Uterus (tissue), 2 donors: ENCODE measurements around the gene KMT2E.

ENCODE experiments used
- POLR2A ChIP-seq, 2 donors: fragments of 450-650 bp; IDR thresholded peaks; one replicate each; pipeline ENCODE4 v1.6.1; 2016; ENCODE audit warnings: antibody characterized with exemption in 2 of 2, mild to moderate bottlenecking in 1 of 2, moderate library complexity in 1 of 2
- TF ChIP-seq, protein P1 (sequence below), 4 experiments: fragments of 200-600 bp in 2 of 4; fragments of 450-650 bp in 2 of 4; sonication (generic) in 2 of 4; IDR thresholded peaks; one replicate each; pipeline ENCODE4 v1.5.1; 2016 to 2019; ENCODE audit warnings: antibody characterized with exemption in 4 of 4, mild to moderate bottlenecking in 2 of 4, moderate library complexity in 1 of 4

DNA sequence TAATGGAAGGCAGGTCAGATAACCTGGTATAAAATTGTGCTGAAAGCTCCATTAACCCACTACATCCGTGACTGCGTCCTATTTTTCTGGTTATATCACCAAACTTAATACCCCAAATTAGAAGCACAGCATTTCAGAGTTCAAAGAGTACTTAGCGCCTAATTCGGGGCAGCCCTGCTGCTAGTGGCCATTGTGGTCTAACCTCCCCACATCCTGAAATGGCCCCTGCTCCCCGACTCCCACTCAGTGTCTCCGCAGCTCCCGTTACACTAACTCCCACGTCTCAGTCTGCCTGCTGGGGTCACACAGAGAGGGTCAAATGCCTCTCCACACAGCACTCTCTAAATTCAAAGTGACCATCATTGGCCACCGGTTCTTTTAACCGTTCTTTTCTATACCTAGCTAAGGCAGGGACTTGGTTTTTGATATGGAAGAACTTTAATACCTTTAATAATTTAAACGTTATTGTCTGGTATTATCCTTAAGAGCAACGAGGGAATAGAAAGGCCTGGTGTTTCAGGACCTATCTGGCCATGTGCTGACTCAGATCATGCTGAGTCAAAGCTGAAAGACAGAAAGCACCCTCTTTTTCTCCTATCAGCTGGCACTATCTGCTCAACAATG is 117.1 kb downstream of the KMT2E start:
- TF ChIP-seq, protein P1, sequence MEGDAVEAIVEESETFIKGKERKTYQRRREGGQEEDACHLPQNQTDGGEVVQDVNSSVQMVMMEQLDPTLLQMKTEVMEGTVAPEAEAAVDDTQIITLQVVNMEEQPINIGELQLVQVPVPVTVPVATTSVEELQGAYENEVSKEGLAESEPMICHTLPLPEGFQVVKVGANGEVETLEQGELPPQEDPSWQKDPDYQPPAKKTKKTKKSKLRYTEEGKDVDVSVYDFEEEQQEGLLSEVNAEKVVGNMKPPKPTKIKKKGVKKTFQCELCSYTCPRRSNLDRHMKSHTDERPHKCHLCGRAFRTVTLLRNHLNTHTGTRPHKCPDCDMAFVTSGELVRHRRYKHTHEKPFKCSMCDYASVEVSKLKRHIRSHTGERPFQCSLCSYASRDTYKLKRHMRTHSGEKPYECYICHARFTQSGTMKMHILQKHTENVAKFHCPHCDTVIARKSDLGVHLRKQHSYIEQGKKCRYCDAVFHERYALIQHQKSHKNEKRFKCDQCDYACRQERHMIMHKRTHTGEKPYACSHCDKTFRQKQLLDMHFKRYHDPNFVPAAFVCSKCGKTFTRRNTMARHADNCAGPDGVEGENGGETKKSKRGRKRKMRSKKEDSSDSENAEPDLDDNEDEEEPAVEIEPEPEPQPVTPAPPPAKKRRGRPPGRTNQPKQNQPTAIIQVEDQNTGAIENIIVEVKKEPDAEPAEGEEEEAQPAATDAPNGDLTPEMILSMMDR (IDR thresholded peaks at IDR 0.05), result no peak
- TF ChIP-seq POLR2A (IDR thresholded peaks at IDR 0.05), result no peak
